BE2C (cell line): ENCODE measurements around the gene ZFAND6.
A peak's percentile ranks its signal among the peaks of the same experiment; 100 is the strongest.
"Not testable (repeated sequence)": the region's sequence is repeated elsewhere in the genome, so short reads cannot be mapped to it uniquely, and the experiment has no call there.

Source experiments
- DNase-seq: peaks from one replicate; pipeline ENCODE4 v3.0.0-alpha.2; 2020
- H3K27me3 ChIP-seq: fragments of 250-450 bp; sonication (Bioruptor Pico); 2 replicates; pipeline ENCODE4 v1.5.1; 2020; ENCODE audit warnings: mild to moderate bottlenecking
- H3K36me3 ChIP-seq: fragments of 250-450 bp; sonication (Bioruptor Pico); 2 replicates; pipeline ENCODE4 v1.5.1; 2020; ENCODE audit warnings: mild to moderate bottlenecking
- H3K4me1 ChIP-seq: fragments of 250-450 bp; sonication (Bioruptor Pico); 2 replicates; pipeline ENCODE4 v1.5.1; 2020
- H3K4me3 ChIP-seq: 2 replicates; pipeline ENCODE4 v1.5.1; 2011; ENCODE audit warnings: low read depth, low read length
- H3K9me3 ChIP-seq: fragments of 250-450 bp; sonication (Bioruptor Pico); 2 replicates; pipeline ENCODE4 v1.5.1; 2020
- TF ChIP-seq, protein P1 (sequence below): IDR thresholded peaks from 2 replicates; pipeline ENCODE4 v1.5.1; 2012; ENCODE audit warnings: mild to moderate bottlenecking, low read depth, low read length

Gene ZFAND6

DNA sequence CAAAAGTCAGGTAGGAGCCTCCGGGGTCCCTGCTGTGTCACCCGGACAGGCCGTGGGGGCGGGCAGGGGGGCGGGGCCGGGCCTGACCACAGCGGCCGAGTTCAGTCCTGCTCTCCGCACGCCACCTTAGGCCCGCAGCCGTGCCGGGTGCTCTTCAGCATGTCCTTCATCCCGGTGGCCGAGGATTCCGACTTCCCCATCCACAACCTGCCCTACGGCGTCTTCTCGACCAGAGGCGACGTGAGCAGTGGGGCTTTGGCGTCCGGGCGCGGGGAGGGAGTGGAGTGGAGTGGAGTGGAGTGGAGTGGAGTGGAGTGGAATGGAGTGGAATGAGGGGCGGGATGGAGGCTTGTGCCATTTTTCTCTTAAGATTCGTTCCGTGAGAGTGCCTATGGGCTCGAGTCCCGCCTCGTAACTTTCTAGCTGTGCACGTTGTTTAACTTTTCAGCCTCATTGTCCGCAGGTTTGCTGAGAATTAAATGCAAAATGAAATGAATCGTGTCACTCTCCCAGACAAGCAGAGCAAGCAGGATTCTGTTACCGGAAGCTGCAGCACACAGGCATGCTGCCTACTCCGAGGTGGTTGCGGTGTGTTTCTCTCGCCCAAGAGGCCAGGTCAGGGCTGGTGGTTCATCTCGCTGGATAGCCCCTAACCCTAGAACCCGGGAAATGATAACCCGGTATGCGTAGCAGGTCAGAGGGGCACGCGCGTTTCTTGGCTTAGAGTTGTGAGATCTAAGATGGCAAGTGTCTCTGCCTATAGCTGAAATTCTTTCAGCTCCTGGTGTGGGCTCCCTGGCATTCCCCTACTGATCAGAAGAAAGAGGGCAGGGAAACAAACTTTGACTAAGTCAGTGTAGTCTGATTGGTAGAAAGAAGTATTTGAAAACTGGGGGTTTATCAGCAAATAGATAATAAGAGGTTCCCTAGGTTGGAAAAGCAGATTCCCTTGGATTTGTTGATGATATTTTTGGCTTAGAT, 93.7 kb downstream of the ZFAND6 start, which contains the start of gene FAH:
FAH (plus strand) TSS at position 104 of the 981 bp plus-strand sequence; CDS start at position 160, 56 bp downstream.
- no peaks in the 10 kb centered on the region for H3K36me3 ChIP-seq
- DNase-seq, result no peak
- TF ChIP-seq, protein P1, sequence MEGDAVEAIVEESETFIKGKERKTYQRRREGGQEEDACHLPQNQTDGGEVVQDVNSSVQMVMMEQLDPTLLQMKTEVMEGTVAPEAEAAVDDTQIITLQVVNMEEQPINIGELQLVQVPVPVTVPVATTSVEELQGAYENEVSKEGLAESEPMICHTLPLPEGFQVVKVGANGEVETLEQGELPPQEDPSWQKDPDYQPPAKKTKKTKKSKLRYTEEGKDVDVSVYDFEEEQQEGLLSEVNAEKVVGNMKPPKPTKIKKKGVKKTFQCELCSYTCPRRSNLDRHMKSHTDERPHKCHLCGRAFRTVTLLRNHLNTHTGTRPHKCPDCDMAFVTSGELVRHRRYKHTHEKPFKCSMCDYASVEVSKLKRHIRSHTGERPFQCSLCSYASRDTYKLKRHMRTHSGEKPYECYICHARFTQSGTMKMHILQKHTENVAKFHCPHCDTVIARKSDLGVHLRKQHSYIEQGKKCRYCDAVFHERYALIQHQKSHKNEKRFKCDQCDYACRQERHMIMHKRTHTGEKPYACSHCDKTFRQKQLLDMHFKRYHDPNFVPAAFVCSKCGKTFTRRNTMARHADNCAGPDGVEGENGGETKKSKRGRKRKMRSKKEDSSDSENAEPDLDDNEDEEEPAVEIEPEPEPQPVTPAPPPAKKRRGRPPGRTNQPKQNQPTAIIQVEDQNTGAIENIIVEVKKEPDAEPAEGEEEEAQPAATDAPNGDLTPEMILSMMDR, result no peak
- peaks cover 5% of the 10 kb centered on the region for H3K4me1 ChIP-seq
- H3K4me3 ChIP-seq, result peak within 1 kb of the TSS; percentile 67
- H3K27me3 ChIP-seq, result no peaks in the 10 kb centered on the region
- H3K9me3 ChIP-seq, result no peaks in the 10 kb centered on the region

DNA sequence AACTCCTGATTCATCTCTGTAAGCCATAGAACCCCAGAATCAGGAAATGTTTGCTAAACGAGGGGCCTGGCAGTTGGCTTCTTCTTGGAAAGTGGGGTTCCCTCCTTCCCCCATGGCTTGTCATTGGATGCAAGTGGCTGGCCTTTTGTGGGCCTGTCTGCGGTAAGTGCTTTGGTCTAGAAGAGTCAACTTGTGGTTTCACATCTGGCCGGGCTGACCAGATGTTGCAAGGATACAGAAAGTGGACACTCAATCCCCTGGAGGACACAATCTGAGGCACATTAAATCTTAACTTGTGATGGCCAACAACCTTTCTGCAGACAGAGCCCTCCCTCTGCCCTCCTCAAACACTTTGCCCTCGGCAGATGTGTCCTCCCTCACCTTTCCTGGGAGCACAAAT, 94.4 kb downstream of the ZFAND6 start:
- H3K36me3 ChIP-seq, result no peaks in the 10 kb centered on the region
- H3K4me1 ChIP-seq, result peaks cover 5% of the 10 kb centered on the region
- DNase-seq, result no peak
- no peaks in the 10 kb centered on the region for H3K27me3 ChIP-seq
- TF ChIP-seq, protein P1, result no peak
- peak overlapping the region; percentile 67 for H3K4me3 ChIP-seq
- H3K9me3 ChIP-seq, result no peaks in the 10 kb centered on the region

DNA sequence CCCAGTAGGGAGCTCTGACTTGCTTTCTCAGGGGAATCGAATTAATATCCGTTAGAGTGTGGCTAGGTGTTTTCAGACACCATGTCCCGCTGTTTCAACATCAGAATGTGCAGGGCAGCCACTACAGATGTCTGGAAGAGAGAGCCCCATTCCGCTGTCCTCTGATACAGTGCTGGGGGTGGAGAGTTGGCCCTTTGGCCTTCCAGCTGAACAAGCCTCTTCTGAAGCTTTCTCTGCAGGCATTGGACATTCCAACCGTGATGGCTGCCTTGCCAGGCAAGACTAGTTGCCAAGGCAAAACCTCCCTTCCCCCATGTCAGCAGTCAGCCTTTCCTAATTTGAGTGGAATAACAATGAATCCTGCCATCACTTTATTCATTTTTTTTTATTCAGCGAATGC, 94.9 kb downstream of the ZFAND6 start:
- no peak for DNase-seq
- Histone ChIP-seq H3K9me3 (no peaks in the 10 kb centered on the region), H3K4me3 (no peak overlapping the region), H3K27me3 (no peaks in the 10 kb centered on the region), H3K4me1 (peaks cover 5% of the 10 kb centered on the region), H3K36me3 (no peaks in the 10 kb centered on the region)
- TF ChIP-seq, protein P1, result no peak

DNA sequence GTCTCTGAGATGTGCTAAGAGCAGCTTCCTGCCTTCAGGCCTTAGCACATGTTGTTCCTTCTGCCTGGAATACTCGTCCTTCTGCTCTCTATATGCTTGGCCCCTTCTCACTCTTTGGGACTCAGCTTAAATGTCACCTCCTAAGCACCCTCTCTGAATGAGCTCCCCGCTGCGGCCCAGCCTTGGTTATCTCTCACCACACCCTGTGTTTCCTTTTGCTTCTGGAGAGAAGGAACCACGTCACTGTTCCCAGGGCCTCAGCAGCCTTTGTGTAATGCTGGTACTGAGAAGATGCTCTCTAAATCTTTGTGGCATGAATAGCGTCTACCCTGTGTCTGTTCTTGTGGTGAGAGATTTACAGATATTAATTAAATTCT, 95.5 kb downstream of the ZFAND6 start:
- Histone ChIP-seq H3K4me1 (peaks cover 5% of the 10 kb centered on the region), H3K4me3 (no peak overlapping the region), H3K36me3 (no peaks in the 10 kb centered on the region), H3K9me3 (no peaks in the 10 kb centered on the region), H3K27me3 (no peaks in the 10 kb centered on the region)
- no peak for DNase-seq
- TF ChIP-seq, protein P1, result no peak

DNA sequence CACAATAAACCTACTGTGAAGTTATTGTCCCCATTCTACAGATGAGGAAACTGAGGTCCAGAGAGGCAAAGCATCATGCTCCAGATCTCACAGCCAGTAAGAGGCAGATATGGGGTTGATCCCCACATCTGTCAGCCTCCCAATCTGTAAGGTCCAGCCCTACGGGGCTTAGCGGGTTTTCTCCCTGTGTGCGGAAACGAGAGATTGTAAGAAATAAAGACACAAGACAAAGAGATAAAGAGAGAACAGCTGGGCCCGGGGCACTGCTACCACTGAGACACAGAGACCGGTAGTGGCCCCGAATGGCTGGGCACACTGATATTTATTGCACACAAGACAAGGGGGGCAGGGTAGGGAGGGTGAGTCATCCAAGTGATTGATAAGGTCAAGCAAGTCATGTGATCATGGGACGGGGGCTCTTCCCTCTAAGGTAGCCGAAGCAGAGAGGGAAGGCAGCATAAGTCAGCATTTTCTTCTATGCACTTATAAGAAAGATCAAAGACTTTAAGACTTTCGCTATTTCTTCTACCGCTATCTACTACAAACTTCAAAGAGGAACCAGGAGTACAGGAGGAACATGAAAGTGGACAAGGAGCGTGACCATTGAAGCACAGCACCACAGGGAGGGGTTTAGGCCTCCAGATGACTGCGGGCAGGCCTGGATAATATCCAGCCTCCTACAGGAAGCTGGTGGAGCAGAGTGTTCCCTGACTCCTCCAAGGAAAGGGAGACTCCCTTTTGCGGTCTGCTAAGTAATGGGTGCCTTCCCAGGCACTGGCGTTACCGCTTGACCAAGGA, 96.1 kb downstream of the ZFAND6 start:
- not testable (repeated sequence) for H3K36me3 ChIP-seq, H3K27me3 ChIP-seq, H3K4me3 ChIP-seq, DNase-seq, H3K9me3 ChIP-seq, H3K4me1 ChIP-seq

DNA sequence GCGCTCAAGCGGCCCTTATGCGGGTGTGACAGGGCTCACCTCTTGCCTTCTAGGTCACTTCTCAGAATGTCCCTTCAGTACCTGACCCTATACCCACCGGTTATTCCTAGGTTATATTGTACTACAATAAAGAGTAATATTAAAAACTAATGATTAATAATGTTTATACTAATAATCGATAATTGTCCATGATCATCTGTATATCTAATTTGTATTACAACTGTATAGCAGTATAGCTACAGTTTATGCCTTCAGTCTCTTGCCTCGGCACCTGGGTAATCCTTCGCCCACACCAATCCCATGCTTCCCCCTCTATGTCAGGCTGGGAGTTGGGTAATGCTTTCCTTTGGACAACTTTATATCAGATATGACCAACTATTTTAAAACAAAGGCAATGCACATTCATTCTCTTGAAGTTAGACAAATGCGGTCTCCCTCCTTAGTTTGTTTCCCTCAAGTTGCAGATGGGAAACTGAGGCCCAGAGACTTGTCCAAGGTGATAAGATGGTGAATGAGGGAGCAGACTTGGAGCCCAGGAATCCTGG, 96.8 kb downstream of the ZFAND6 start:
- Histone ChIP-seq H3K27me3 (no peaks in the 10 kb centered on the region), H3K9me3 (no peaks in the 10 kb centered on the region), H3K4me3 (no peak overlapping the region), H3K4me1 (peaks cover 5% of the 10 kb centered on the region), H3K36me3 (no peaks in the 10 kb centered on the region)
- TF ChIP-seq, protein P1, result no peak
- DNase-seq, result no peak
